B cell (primary cell): Measurements from ENCODE around the gene CTDP1.

Experiments
- EZH2 ChIP-seq: IDR thresholded peaks from 2 replicates; pipeline ENCODE4 v1.6.1; 2012; ENCODE audit warnings: borderline replicate concordance, low read depth, mild to moderate bottlenecking, moderate library complexity, low read length; ENCODE audit not compliant: insufficient read depth, poor library complexity, severe bottlenecking
- TF ChIP-seq, protein P1 (sequence below): fragments of 200-600 bp; IDR thresholded peaks from one replicate; pipeline ENCODE4 v1.8.0; 2022; ENCODE audit warnings: antibody characterized with exemption, mild to moderate bottlenecking

DNA sequence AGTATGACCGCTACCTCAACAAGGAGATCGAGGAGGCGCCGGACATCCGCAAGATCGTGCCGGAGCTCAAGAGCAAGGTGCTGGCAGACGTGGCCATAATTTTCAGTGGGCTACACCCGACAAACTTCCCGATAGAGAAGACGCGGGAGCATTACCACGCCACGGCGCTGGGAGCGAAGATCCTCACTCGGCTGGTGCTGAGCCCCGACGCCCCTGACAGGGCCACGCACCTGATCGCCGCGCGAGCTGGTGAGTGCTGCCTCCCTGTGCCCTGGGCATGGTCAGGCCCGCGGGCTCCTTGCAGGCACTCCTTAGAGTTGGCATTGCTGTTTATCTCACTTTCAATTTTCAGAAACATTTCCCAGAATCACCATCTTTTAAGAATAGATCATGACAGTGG is 35.7 kb downstream of the CTDP1 start:
- TF ChIP-seq, protein P1, sequence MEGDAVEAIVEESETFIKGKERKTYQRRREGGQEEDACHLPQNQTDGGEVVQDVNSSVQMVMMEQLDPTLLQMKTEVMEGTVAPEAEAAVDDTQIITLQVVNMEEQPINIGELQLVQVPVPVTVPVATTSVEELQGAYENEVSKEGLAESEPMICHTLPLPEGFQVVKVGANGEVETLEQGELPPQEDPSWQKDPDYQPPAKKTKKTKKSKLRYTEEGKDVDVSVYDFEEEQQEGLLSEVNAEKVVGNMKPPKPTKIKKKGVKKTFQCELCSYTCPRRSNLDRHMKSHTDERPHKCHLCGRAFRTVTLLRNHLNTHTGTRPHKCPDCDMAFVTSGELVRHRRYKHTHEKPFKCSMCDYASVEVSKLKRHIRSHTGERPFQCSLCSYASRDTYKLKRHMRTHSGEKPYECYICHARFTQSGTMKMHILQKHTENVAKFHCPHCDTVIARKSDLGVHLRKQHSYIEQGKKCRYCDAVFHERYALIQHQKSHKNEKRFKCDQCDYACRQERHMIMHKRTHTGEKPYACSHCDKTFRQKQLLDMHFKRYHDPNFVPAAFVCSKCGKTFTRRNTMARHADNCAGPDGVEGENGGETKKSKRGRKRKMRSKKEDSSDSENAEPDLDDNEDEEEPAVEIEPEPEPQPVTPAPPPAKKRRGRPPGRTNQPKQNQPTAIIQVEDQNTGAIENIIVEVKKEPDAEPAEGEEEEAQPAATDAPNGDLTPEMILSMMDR: no peak
- TF ChIP-seq EZH2: no peak
